CD4-positive, CD25-positive, alpha-beta regulatory T cell (primary cell): Measurements from ENCODE around the gene IL18RAP. TPM values are rescaled to one million over a fixed set of nuclear protein-coding genes. Genes with fewer than 3 reads are reported as not detected.

Experiments used
- ATAC-seq, 2 donors: fragments of 150-1000 bp; cut with Tn5 transposase; one replicate each; pipeline ENCODE4 v1.10.0; 2021; ENCODE audit warnings: low read depth in 2 of 2, moderate number of reproducible peaks in 2 of 2, moderate library complexity in 1 of 2
- DNase-seq, 3 donors: peaks; one replicate each; pipeline versions ENCODE4 v3.0.0 to v3.0.0-alpha.2; 2012 to 2022; ENCODE audit warnings: mixed read lengths in 1 of 3
- H3K27ac ChIP-seq: one replicate; pipeline ENCODE4 v1.7.0; 2013; ENCODE audit warnings: mild to moderate bottlenecking, low read length; ENCODE audit not compliant: insufficient read depth, poor library complexity, severe bottlenecking
- H3K27me3 ChIP-seq: one replicate; pipeline ENCODE4 v1.7.0; 2013; ENCODE audit warnings: low read length; ENCODE audit not compliant: control insufficient read depth, insufficient read depth
- H3K36me3 ChIP-seq: one replicate; pipeline ENCODE4 v1.7.0; 2013; ENCODE audit warnings: mild to moderate bottlenecking, low read length, moderate library complexity; ENCODE audit not compliant: control insufficient read depth, insufficient read depth
- H3K4me1 ChIP-seq: 2 replicates; pipeline ENCODE4 v1.7.0; 2013; ENCODE audit warnings: mild to moderate bottlenecking, low read length; ENCODE audit not compliant: insufficient read depth, control insufficient read depth, poor library complexity, severe bottlenecking
- H3K4me3 ChIP-seq: one replicate; pipeline ENCODE4 v1.7.0; 2013; ENCODE audit warnings: low read depth, mild to moderate bottlenecking, low read length, moderate library complexity
- H3K9me3 ChIP-seq, 2 experiments: 1 replicate in 1 of 2; 2 replicates in 1 of 2; pipeline ENCODE4 v1.7.0; 2013; ENCODE audit warnings: low read length in 2 of 2, mild to moderate bottlenecking in 1 of 2, moderate library complexity in 1 of 2; ENCODE audit not compliant: control insufficient read depth in 2 of 2
- H3K27ac Mint-ChIP-seq, 3 donors: one replicate each; pipeline ENCODE4 v1.8.0; 2020 to 2022; ENCODE audit warnings: mild to moderate bottlenecking in 3 of 3, mixed read lengths in 3 of 3, moderate library complexity in 2 of 3
- H3K27me3 Mint-ChIP-seq: one replicate; pipeline ENCODE4 v1.8.0; 2022; ENCODE audit warnings: mild to moderate bottlenecking, mixed read lengths
- H3K36me3 Mint-ChIP-seq: one replicate; pipeline ENCODE4 v1.8.0; 2020; ENCODE audit warnings: mixed read lengths
- H3K4me1 Mint-ChIP-seq, 4 donors: one replicate each; pipeline ENCODE4 v1.8.0; 2020 to 2022; ENCODE audit warnings: mixed read lengths in 4 of 4, mild to moderate bottlenecking in 1 of 4
- H3K4me3 Mint-ChIP-seq, 4 donors: one replicate each; pipeline ENCODE4 v1.8.0; 2020 to 2022; ENCODE audit warnings: mild to moderate bottlenecking in 4 of 4, mixed read lengths in 4 of 4, moderate library complexity in 3 of 4
- H3K9me3 Mint-ChIP-seq, 7 donors: one replicate each; pipeline ENCODE4 v1.8.0; 2020 to 2022; ENCODE audit warnings: mixed read lengths in 7 of 7, mild to moderate bottlenecking in 3 of 7, moderate library complexity in 2 of 7
- polyA plus RNA-seq, 4 donors: library from polyadenylated mRNA; unstranded; fragments of 300-500 nt; fragmentation: Illumina TruSeq; gene quantifications; one replicate each; pipeline ENCODE4 v1.2.3, GENCODE V29; 2021
- total RNA-seq: library from RNA; stranded (reverse); gene quantifications from one replicate; pipeline ENCODE4 v1.2.3, GENCODE V29; 2022

IL18RAP gene
- total and polyA plus RNA-seq, 5 donors from 2014 or later = 0.41 to 0.44 TPM; not detected in 3

DNA sequence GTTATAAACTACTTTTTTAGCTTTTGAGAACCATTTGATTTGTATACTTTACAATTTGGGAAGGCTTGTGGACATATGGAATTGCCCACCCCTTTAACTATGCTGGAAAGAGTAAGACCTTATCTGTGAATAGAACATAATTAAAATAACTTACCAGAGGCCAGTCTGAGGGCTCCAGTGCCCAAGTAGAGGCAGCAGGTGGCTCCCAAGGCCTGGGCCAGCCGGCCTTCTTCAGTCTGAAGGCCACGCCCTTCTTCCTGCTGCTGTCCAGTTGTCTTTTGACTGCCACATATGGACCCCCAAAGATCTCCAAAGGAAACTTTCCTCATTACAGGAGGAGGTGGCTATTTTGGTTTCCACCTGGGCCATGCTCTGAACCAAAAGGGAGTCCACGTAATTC lies 12.0 kb upstream of the IL18RAP start:
- peaks cover 3 to 6% (median 4%) of the 10 kb centered on the region in 7 donors for H3K9me3 Mint-ChIP-seq
- no peak overlapping the region for H3K27ac Mint-ChIP-seq
- DNase-seq (no peak), ATAC-seq (no peak)
- no peaks in the 10 kb centered on the region for H3K36me3 ChIP-seq
- H3K4me1 Mint-ChIP-seq = peaks cover 0 to 4% (median 0%) of the 10 kb centered on the region in 4 donors
- no peaks in the 10 kb centered on the region for H3K36me3 Mint-ChIP-seq
- H3K4me3 Mint-ChIP-seq = no peak overlapping the region
- no peaks in the 10 kb centered on the region for H3K4me1 ChIP-seq
- no peaks in the 10 kb centered on the region for H3K27me3 ChIP-seq
- no peak overlapping the region for H3K27ac ChIP-seq
- H3K4me3 ChIP-seq = no peak overlapping the region
- H3K27me3 Mint-ChIP-seq = no peaks in the 10 kb centered on the region
- H3K9me3 ChIP-seq = no peaks in the 10 kb centered on the region

DNA sequence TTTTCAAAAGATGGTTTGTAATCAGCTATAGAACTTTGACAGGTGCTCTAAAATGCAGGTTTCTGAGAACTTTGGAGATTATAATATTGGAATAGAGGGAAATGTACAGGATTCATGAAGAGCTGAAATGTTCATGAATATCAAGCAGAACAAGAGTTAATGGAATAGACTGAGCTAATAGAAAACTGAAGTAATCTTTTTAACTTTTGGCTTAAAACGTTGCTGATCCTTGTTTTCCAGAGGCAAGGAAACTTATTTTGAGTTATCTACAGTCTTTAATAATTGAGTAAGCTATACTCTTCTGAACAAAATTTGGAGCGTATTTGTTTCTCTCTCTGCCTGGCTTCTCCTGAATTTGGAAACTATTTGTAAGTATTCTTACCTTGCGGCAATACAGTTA lies 10.8 kb upstream of the IL18RAP start:
- Mint-ChIP-seq H3K36me3 (no peaks in the 10 kb centered on the region), H3K9me3 (peaks cover 3 to 6% (median 4%) of the 10 kb centered on the region in 7 donors), H3K4me3 (no peak overlapping the region), H3K4me1 (peaks cover 5 to 9% (median 7%) of the 10 kb centered on the region in 4 donors), H3K27ac (no peak overlapping the region), H3K27me3 (no peaks in the 10 kb centered on the region)
- H3K4me3 ChIP-seq = no peak overlapping the region
- no peaks in the 10 kb centered on the region for H3K9me3 ChIP-seq
- DNase-seq = no peak
- no peak for ATAC-seq
- peaks cover 3% of the 10 kb centered on the region for H3K4me1 ChIP-seq
- no peaks in the 10 kb centered on the region for H3K36me3 ChIP-seq
- H3K27me3 ChIP-seq = no peaks in the 10 kb centered on the region
- no peak overlapping the region for H3K27ac ChIP-seq

DNA sequence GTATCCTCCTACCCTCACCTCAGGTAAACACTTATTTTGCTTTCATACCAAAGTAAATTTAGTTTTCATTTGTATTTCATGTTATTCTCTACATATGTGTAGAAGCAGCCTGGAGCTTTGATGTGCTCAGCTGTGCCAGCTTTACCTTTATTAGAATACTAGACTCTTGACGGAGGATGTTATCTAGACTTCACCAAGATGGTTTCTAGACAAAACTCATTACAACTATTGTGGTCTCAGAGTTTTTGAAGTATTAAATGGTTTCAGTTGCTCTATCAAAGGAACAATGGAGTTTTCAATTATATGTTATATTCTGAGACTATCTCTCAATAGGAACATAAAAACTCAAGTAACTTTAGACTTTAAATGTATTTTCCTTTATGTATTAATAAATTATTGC lies 5.0 kb upstream of the IL18RAP start:
- no peaks in the 10 kb centered on the region for H3K36me3 ChIP-seq
- H3K4me1 ChIP-seq = peaks cover 30% of the 10 kb centered on the region
- DNase-seq = peak in 2 of 3 donors; percentile 11 to 61
- Mint-ChIP-seq H3K4me1 (peaks cover 20 to 51% (median 40%) of the 10 kb centered on the region in 4 donors), H3K36me3 (no peaks in the 10 kb centered on the region), H3K4me3 (peak overlapping the region; percentile 8 to 68 (median 18)), H3K27me3 (no peaks in the 10 kb centered on the region), H3K9me3 (peaks cover 0 to 3% (median 0%) of the 10 kb centered on the region in 7 donors), H3K27ac (peak overlapping the region; percentile 89 to 98 (median 94))
- no peaks in the 10 kb centered on the region for H3K27me3 ChIP-seq
- peak overlapping the region; percentile 65 for H3K4me3 ChIP-seq
- no peaks in the 10 kb centered on the region for H3K9me3 ChIP-seq
- peak overlapping the region; percentile 50 for H3K27ac ChIP-seq
- ATAC-seq = peak; percentile 83 to 86

DNA sequence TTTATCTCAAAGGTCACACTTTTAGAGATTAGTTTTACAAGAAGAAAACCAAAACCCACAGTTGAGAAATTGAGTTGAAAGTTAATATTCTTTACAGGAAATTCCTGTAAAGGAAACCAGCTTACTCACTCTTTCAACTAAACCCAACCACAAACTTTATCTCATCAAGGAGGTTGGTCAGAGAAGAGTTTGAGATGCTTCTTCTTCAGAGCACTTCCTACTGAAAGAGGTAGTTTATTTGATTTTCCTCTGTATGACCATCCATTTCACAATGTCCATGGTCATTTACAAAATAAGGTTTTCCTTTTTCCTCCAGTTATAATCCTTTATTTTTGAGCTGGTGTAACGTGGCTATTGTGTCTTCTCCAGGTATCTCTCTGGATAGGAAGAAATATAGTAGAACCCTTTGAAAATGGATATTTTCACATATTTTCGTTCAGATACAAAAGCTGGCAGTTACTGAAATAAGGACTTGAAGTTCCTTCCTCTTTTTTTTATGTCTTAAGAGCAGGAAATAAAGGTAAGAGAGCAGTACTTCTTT lies 4.5 kb upstream of the IL18RAP start:
- no peaks in the 10 kb centered on the region for H3K9me3 ChIP-seq
- no peaks in the 10 kb centered on the region for H3K36me3 Mint-ChIP-seq
- no peaks in the 10 kb centered on the region for H3K27me3 Mint-ChIP-seq
- H3K4me1 Mint-ChIP-seq = peaks cover 20 to 54% (median 41%) of the 10 kb centered on the region in 4 donors
- peak overlapping the region; percentile 65 for H3K4me3 ChIP-seq
- H3K4me3 Mint-ChIP-seq = peak overlapping the region in 3 of 4 donors; percentile 1 to 51 (median 37)
- peak overlapping the region; percentile 50 for H3K27ac ChIP-seq
- H3K27me3 ChIP-seq = no peaks in the 10 kb centered on the region
- peak overlapping the region in 2 of 3 donors; percentile 45 to 49 for H3K27ac Mint-ChIP-seq
- H3K9me3 Mint-ChIP-seq = peaks cover 0 to 3% (median 0%) of the 10 kb centered on the region in 7 donors
- ATAC-seq = peak; percentile 71 to 76
- H3K4me1 ChIP-seq = peaks cover 30% of the 10 kb centered on the region
- DNase-seq = peak in 2 of 3 donors; percentile 42 to 81
- H3K36me3 ChIP-seq = no peaks in the 10 kb centered on the region

DNA sequence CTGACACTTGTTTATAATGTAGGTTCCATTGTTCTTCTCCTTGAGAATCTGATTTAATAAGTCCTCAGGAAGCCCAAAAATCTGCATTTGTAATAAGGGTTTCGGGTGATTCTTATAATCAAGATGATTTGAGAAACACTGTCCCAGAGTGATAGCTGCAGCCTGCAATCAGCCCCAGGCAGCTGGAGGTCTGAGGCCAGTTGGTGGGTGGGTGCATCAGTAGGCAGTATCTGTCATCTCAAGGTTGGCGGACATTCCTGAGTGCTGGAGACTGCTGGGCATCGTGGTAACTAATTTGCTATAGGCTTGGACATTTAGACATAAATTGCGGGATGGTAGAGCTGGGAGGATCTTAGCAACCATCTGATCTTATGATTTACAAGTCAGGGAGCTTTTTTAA lies 2.7 kb upstream of the IL18RAP start:
- Histone ChIP-seq H3K27ac (no peak overlapping the region), H3K4me1 (peaks cover 30% of the 10 kb centered on the region), H3K27me3 (no peaks in the 10 kb centered on the region), H3K9me3 (no peaks in the 10 kb centered on the region), H3K4me3 (no peak overlapping the region), H3K36me3 (no peaks in the 10 kb centered on the region)
- Mint-ChIP-seq H3K9me3 (peaks cover 0 to 3% (median 0%) of the 10 kb centered on the region in 7 donors), H3K27ac (no peak overlapping the region), H3K27me3 (no peaks in the 10 kb centered on the region), H3K4me1 (peaks cover 25 to 64% (median 49%) of the 10 kb centered on the region in 4 donors), H3K4me3 (no peak overlapping the region), H3K36me3 (no peaks in the 10 kb centered on the region)
- ATAC-seq = no peak
- no peak for DNase-seq

DNA sequence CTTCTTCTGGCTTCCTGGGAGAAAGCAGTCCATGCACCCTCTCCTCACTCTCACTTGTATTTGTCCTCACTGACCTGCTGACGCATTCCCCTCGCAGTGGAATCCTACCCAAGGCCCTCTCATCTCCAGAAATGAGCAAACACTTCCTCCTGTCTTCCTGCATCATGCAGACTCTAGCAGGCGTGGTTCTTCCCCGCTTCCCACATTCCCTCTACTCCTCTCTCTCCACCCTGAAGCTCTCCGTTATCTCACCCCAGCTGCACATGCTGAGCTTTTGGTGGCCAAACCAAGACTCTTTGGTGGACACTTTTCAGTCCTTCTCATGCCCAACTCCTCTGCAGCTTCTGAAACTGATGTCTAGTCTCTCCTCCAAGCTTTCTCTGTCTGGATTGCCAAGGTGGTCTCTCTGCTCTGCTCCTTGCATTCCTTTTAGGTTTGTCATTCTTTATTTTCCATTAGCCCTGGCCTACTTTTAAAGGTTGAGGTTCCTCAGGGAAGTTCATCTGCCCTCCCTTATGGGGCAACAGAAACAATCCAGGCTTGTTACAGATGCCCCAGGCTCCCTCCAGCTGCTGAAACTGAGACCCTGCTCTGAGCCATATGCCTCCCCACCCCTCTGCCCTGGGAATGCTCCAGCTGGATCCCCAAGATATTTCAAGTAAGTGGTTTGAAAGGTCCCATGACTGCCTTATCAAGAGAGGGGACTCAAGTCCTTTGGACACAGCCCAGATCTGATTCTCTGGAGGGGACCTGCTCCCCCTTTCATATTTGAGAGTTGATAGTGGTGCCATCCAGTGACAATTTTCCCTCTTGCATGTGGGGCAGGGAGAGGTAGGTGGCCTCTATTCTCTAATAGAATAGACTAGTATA lies 835 bp upstream of the IL18RAP start:
- Mint-ChIP-seq H3K9me3 (peaks cover 0 to 3% (median 0%) of the 10 kb centered on the region in 7 donors), H3K27ac (peak overlapping the region in 2 of 3 donors; percentile 66 to 72), H3K36me3 (no peaks in the 10 kb centered on the region)

DNA sequence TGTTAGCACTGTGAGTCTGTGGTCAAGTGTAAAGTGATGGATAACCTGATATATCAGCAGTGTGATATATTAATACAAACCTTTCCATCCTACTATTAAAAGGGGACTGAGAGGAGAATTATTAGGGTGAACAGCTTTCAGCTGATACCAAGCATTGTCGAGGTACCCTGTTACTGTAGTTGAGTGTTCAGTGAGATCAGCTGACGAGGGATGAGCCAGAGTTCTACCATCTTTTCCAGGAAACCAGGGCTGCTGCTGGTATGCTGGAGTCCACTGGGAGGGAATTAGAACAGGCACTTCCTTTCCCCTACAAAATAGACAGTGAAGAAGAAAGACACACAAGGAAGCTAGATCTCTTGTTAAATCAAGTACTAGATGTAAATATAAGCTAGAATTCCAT lies 408 bp downstream of the IL18RAP start:
- Histone ChIP-seq H3K4me3 (no peak overlapping the region), H3K4me1 (peaks cover 15% of the 10 kb centered on the region), H3K27ac (no peak overlapping the region), H3K9me3 (no peaks in the 10 kb centered on the region), H3K27me3 (no peaks in the 10 kb centered on the region), H3K36me3 (no peaks in the 10 kb centered on the region)
- DNase-seq (no peak), ATAC-seq (no peak)
- no peaks in the 10 kb centered on the region for H3K27me3 Mint-ChIP-seq
- no peak overlapping the region for H3K27ac Mint-ChIP-seq
- peak overlapping the region in 1 of 4 donors; percentile 20 for H3K4me3 Mint-ChIP-seq
- peaks cover 15 to 57% (median 40%) of the 10 kb centered on the region in 4 donors for H3K4me1 Mint-ChIP-seq
- no peaks in the 10 kb centered on the region for H3K36me3 Mint-ChIP-seq
- H3K9me3 Mint-ChIP-seq = no peaks in the 10 kb centered on the region

More for the DNA sequence above, 835 bp upstream of the IL18RAP start:
- no peaks in the 10 kb centered on the region for H3K9me3 ChIP-seq
- ATAC-seq (no peak), DNase-seq (no peak)
- Mint-ChIP-seq H3K4me1 (peaks cover 25 to 67% (median 48%) of the 10 kb centered on the region in 4 donors), H3K4me3 (peak overlapping the region in 2 of 4 donors; percentile 6 to 80), H3K27me3 (no peaks in the 10 kb centered on the region)
- H3K27me3 ChIP-seq = no peaks in the 10 kb centered on the region
- H3K4me3 ChIP-seq = no peak overlapping the region
- peaks cover 28% of the 10 kb centered on the region for H3K4me1 ChIP-seq
- no peak overlapping the region for H3K27ac ChIP-seq
- H3K36me3 ChIP-seq = no peaks in the 10 kb centered on the region
